Measurements from ENCODE around the gene JAZF1. TPM values are rescaled to one million over a fixed set of nuclear protein-coding genes. Genes with fewer than 3 reads are reported as not detected.
A peak's percentile ranks its signal among the peaks of the same experiment; 100 is the strongest.

Gene JAZF1
- total and polyA plus RNA-seq, 3 donors from 2014 or later = 38.5 to 51.0 (median 46.4) TPM

DNA sequence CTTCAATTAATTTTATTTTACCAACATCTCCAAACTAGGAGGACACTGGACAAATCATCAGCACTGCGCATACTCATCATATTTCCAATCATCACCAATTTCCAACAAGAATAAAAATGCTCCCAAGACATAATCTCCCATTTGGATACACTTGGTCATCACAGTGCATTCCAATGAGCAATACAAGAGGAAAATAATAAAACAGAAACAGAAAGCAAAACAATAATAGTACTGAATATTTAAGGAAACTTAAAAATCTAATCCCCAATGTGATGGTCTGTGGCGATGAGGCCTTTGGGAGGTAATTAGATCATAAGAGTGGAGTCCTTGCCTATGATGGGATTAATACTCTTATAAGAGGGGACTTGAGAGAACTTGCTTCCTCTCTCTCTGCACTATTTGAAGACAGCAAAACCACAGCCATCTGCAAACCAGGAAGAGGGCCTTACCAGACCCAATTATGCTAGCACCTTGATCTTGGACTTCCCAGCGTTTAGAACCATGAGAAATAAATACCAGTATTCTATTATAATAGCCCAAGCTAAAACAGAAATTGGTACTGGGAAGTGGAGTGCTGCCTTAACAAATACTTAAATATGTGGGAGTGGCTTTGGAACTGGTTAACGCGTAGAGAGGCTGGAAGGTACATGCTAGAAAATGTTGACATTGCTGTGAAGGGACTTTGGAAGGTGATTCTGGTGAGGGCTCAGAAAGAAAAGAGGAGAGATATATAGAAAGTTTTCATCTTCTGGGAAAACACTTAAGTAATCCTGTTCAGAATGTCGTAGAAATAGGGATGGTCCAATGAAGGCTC is 91.5 kb downstream of the JAZF1 start:
- H3K4me1 ChIP-seq = peaks cover 9% of the 10 kb centered on the region
- H3K9me3 ChIP-seq = no peaks in the 10 kb centered on the region
- no peaks in the 10 kb centered on the region for H3K36me3 ChIP-seq (ENCODE audit: low read depth, missing control alignments)
- 94% methylated on average over 6 of the region's 6 CpGs for WGBS, 2 donors
- no peak overlapping the region for H3K27ac ChIP-seq
- H3K4me3 ChIP-seq = no peak overlapping the region
- H3K27me3 ChIP-seq = no peaks in the 10 kb centered on the region
- no peak for DNase-seq
- intact Hi-C loops (cut with DNase I; ENCODE audit: low total_unique reads) = loop anchor here (10.0 kb wide), 1 partner anchor 894 kb away; no protein-coding TSS in a partner anchor
- TF ChIP-seq POLR2A (IDR thresholded peaks at IDR 0.05) = no peak
- no peak for TF ChIP-seq CTCF (IDR thresholded peaks at IDR 0.05)

GRCh38 chr7:28088032-28088431 is 92.6 kb downstream of the JAZF1 start:
- no peaks in the 10 kb centered on the region for H3K36me3 ChIP-seq (ENCODE audit: low read depth, missing control alignments)
- H3K27ac ChIP-seq = peak overlapping the region in 1 of 2 donors; percentile 14
- no peaks in the 10 kb centered on the region for H3K27me3 ChIP-seq
- DNase-seq = no peak
- TF ChIP-seq POLR2A (IDR thresholded peaks at IDR 0.05) (no peak), CTCF (IDR thresholded peaks at IDR 0.05) (no peak)
- H3K4me3 ChIP-seq = no peak overlapping the region
- no peaks in the 10 kb centered on the region for H3K9me3 ChIP-seq
- 58 to 71% methylated on average over 4 of the region's 4 CpGs for WGBS, 2 donors
- peaks cover 14% of the 10 kb centered on the region for H3K4me1 ChIP-seq
- intact Hi-C loops (cut with DNase I; ENCODE audit: low total_unique reads) = loop anchor here (10.0 kb wide), 1 partner anchor 893 kb away; no protein-coding TSS in a partner anchor

DNA sequence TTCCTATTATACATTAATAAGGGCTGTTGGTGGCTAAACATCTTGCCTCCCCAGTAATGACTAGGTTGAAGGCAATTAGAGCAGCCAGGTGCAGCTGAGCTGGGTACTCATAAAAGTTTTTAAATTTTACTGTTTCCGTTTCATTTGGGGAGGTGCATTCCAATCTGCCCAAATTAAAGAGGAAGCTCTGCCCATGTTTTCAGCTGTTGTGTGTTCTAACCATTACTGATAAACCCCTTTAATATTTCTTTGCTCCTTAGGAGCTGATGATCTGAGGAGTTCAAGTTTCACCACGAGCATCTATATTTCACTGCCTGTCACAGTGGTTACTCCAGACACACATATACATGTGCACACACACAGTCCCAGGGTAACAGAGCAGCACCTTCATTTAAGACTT is 94.4 kb downstream of the JAZF1 start:
- WGBS, 2 donors = 62 to 71% methylated on average over 2 of the region's 2 CpGs
- no peak overlapping the region for H3K4me3 ChIP-seq
- no peaks in the 10 kb centered on the region for H3K27me3 ChIP-seq
- peaks cover 30% of the 10 kb centered on the region for H3K4me1 ChIP-seq
- TF ChIP-seq POLR2A (IDR thresholded peaks at IDR 0.05) (no peak), CTCF (IDR thresholded peaks at IDR 0.05) (no peak)
- no peak for DNase-seq
- H3K36me3 ChIP-seq (ENCODE audit: low read depth, missing control alignments) = no peaks in the 10 kb centered on the region
- H3K9me3 ChIP-seq = no peaks in the 10 kb centered on the region
- intact Hi-C loops (cut with DNase I; ENCODE audit: low total_unique reads) = loop anchor here (10.0 kb wide), 1 partner anchor 891 kb away; no protein-coding TSS in a partner anchor
- no peak overlapping the region for H3K27ac ChIP-seq

DNA sequence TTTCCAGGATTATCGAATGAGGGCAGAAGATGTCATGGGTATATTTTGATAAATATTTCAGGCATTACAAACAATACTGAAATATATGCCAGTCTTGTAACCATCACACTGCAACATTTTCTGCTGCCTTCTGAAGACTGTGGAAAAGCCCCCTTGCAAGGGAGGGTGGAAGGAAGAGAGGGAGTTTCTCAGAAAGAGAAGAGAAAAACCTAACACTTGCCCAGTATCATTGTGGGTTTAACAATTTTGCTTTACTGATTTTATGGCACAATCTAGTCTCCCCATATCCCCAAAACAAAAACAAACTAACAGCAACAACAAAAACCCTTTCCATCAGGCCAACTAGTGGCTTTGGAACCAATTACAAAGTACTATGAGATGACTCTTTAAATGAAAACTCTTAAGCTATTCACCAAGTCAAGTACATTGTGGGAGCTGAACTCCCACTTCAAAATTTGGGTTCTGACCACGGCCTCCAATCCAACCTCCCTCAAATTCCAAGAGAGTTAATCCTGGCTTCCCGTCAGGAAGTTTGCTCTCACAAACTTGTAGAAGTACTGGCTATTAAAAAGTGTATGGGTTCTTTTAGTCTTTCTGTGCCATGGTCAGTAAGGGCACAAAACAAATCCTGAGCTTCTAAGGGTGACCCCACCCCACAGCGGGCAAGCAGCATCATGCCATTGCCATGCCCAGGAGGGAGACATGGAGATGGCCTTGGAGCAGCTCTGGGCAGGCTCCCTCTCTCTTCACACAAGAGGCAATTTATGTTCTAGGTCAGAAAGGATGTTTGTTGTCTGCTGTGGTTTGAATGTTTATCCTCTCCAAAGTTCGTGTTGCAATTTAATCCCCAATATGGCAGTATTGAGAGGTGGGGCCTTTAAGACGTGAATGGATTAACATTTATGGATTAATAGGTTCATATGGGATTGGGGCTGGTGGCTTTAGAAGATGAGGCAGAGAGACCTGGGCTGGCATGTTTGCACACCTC is 96.3 kb downstream of the JAZF1 start:
- H3K27me3 ChIP-seq = no peaks in the 10 kb centered on the region
- 76 to 78% methylated on average over 6 of the region's 6 CpGs for WGBS, 2 donors
- no peaks in the 10 kb centered on the region for H3K9me3 ChIP-seq
- intact Hi-C loops (cut with DNase I; ENCODE audit: low total_unique reads) = loop anchor here (10.0 kb wide), 1 partner anchor 889 kb away; no protein-coding TSS in a partner anchor
- TF ChIP-seq CTCF (IDR thresholded peaks at IDR 0.05) = no peak
- no peak for TF ChIP-seq POLR2A (IDR thresholded peaks at IDR 0.05)
- no peak overlapping the region for H3K4me3 ChIP-seq
- DNase-seq = no peak
- peak overlapping the region; percentile 22 to 70 for H3K27ac ChIP-seq
- H3K36me3 ChIP-seq (ENCODE audit: low read depth, missing control alignments) = no peaks in the 10 kb centered on the region
- peaks cover 49% of the 10 kb centered on the region for H3K4me1 ChIP-seq

All from testis (tissue), 3 donors.